NT2/D1 (cell line): Measurements from ENCODE around the gene TMEM79.

Experiments
- SUZ12 ChIP-seq: IDR thresholded peaks from 2 replicates; pipeline ENCODE4 v1.6.1; 2011; ENCODE audit not compliant: insufficient read length, insufficient read depth; ENCODE audit errors: extremely low read depth
- YY1 ChIP-seq: IDR thresholded peaks from 2 replicates; pipeline ENCODE4 v1.6.1; 2011; ENCODE audit not compliant: insufficient read length, insufficient read depth
- ZNF274 ChIP-seq: IDR thresholded peaks from 2 replicates; pipeline ENCODE4 v1.6.1; 2011; ENCODE audit warnings: mild to moderate bottlenecking, low read depth, low read length

- TF ChIP-seq ZNF274 (no peak), YY1 (no peak), SUZ12 (no peak)
These were observed 1.3 kb downstream of the TMEM79 start for GRCh38 chr1:156285437-156285836.
